Measurements from ENCODE around the gene CHKB.
A peak's percentile ranks its signal among the peaks of the same experiment; 100 is the strongest.

DNA sequence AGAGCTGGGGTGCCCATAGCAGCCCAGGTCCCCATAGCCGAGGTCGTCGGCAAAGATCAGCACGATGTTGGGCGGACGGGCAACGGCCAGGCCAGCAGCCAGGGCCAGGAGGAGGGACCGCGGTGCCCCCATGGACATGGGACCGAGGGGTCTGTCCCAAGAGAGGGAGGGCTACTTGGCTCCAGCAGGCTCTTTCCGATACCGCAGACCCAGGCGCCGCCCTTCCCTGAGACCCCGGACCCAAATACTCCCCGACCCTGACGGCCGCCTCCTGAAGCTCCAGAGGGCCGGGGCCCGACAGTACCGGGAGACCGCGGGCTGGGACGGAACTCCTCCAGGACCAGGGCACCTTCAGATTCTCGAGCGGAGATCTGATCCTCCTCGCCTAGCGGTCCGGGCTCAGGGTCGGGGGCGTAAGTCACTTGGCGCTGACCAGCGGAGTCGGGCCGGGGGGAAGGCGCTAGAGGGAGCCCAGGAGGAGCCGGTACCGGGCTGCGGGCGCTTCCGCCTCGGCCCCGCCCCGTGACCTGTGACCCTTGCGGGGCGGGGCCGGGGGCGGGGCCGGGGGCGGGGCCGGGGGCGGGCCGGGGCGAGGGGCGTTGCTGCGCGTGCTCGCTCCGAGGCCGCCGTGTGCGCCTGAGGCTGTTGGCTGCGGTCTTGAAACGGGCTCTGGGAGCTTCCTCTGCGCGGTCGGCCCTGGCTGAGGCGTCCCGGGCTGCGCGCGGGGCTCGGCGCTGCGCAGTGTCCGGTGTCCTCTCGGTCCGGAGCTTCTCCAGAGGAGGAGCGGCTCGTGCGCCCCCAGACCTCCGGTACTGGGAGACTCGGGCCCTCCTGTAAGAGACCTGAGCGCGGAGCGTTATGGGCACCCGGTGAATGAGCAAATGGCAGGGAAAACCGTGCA is 45.2 kb upstream of the CHKB start, which contains the start of gene ARSA:
- TF ChIP-seq, protein P1, sequence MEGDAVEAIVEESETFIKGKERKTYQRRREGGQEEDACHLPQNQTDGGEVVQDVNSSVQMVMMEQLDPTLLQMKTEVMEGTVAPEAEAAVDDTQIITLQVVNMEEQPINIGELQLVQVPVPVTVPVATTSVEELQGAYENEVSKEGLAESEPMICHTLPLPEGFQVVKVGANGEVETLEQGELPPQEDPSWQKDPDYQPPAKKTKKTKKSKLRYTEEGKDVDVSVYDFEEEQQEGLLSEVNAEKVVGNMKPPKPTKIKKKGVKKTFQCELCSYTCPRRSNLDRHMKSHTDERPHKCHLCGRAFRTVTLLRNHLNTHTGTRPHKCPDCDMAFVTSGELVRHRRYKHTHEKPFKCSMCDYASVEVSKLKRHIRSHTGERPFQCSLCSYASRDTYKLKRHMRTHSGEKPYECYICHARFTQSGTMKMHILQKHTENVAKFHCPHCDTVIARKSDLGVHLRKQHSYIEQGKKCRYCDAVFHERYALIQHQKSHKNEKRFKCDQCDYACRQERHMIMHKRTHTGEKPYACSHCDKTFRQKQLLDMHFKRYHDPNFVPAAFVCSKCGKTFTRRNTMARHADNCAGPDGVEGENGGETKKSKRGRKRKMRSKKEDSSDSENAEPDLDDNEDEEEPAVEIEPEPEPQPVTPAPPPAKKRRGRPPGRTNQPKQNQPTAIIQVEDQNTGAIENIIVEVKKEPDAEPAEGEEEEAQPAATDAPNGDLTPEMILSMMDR (IDR thresholded peaks at IDR 0.05) = peak in 3 of 6 experiments; percentile 20 to 33 (median 30)
- TF ChIP-seq POLR2A (IDR thresholded peaks at IDR 0.05) = peak; percentile 49 to 86

Data from adrenal gland (tissue), 5 donors.